PFSK-1 (cell line): ENCODE results near the gene EEF1AKMT3.

Experiments used
- SIN3A ChIP-seq: IDR thresholded peaks from 2 replicates; pipeline ENCODE4 v1.6.1; 2012; ENCODE audit warnings: mild to moderate bottlenecking, low read length, moderate library complexity, borderline replicate concordance; ENCODE audit not compliant: insufficient read depth
- TAF1 ChIP-seq: IDR thresholded peaks from 2 replicates; pipeline ENCODE4 v1.6.1; 2012; ENCODE audit warnings: low read length, control low read depth, borderline replicate concordance; ENCODE audit not compliant: insufficient read depth
- TF ChIP-seq, protein P1 (sequence below), 2 experiments: IDR thresholded peaks; 2 replicates each; pipeline versions ENCODE4 v1.6.1 to v1.8.0; 2011 to 2012; ENCODE audit warnings: low read depth in 2 of 2, low read length in 2 of 2, control low read depth in 1 of 2, inconsistent platforms in 1 of 2, mild to moderate bottlenecking in 1 of 2, moderate library complexity in 1 of 2; ENCODE audit not compliant: insufficient read depth in 1 of 2

DNA sequence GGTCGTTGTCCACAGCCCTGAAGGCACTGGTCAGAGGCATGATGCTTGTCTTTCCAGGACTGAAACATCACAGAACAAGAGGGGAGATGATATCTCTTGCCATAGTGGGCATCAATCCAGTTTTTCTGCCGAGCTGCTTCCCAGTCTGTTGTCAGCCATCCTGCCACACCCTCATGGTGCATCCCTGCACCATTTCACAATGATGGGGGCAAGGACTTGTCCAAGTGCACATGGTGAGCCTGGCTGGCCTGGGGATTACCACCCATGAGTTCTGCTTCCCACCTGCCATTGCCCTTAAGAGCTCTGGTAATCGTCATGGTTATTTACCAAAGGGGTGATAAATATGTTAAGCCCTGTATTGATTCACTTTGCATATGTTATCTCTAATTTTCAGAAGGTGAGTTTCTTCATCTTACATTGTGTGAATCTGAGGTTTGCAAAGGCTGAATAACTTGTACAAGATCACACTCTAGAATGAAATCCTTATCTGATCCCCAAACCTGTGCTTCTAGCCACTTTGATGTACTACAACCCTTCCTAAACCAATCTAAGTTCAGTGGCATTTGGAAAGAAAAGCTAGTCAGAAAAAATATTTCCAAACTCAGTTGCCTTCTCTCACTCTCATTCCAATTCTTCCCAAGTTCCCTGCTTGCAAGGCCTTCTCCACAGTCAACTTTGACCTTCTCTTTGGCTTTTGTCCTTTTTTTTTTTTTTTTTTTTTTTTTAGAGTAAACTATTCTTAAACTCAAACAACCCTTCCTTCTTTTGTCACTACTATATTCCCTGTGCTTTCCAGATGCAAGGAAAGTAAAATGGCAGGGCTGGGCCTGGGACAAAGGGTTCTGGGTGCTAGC, 43.8 kb downstream of the EEF1AKMT3 start:
- TF ChIP-seq, protein P1, sequence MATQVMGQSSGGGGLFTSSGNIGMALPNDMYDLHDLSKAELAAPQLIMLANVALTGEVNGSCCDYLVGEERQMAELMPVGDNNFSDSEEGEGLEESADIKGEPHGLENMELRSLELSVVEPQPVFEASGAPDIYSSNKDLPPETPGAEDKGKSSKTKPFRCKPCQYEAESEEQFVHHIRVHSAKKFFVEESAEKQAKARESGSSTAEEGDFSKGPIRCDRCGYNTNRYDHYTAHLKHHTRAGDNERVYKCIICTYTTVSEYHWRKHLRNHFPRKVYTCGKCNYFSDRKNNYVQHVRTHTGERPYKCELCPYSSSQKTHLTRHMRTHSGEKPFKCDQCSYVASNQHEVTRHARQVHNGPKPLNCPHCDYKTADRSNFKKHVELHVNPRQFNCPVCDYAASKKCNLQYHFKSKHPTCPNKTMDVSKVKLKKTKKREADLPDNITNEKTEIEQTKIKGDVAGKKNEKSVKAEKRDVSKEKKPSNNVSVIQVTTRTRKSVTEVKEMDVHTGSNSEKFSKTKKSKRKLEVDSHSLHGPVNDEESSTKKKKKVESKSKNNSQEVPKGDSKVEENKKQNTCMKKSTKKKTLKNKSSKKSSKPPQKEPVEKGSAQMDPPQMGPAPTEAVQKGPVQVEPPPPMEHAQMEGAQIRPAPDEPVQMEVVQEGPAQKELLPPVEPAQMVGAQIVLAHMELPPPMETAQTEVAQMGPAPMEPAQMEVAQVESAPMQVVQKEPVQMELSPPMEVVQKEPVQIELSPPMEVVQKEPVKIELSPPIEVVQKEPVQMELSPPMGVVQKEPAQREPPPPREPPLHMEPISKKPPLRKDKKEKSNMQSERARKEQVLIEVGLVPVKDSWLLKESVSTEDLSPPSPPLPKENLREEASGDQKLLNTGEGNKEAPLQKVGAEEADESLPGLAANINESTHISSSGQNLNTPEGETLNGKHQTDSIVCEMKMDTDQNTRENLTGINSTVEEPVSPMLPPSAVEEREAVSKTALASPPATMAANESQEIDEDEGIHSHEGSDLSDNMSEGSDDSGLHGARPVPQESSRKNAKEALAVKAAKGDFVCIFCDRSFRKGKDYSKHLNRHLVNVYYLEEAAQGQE (IDR thresholded peaks at IDR 0.05; ENCODE audit: insufficient read depth in 1 of 2, low read depth in 2 of 2, low read length in 2 of 2) = no peak
- no peak for TF ChIP-seq TAF1
- TF ChIP-seq SIN3A = no peak
